CD8-positive, alpha-beta memory T cell (primary cell): Measurements from ENCODE around the gene C19orf12. TPM values are rescaled to one million over a fixed set of nuclear protein-coding genes. Genes with fewer than 3 reads are reported as not detected.

ENCODE experiments used
- CTCF ChIA-PET: fragments of 350-600 bp; sonication (Branson Sonifier 250); formaldehyde crosslinking; loops from one replicate; lab custom pipeline; 2021; ENCODE audit warnings: antibody characterized with exemption; lab: Charles Lee
- POLR2A ChIA-PET: fragments of 350-600 bp; sonication (Branson Sonifier 250); formaldehyde crosslinking; loops from one replicate; lab custom pipeline; 2021; ENCODE audit warnings: antibody characterized with exemption; lab: Charles Lee
- DNase-seq, 5 donors: peaks; one replicate each; pipeline versions ENCODE4 v3.0.0 to v3.0.0-alpha.2; 2020 to 2022; ENCODE audit warnings: mixed read lengths in 1 of 5
- H3K27ac ChIP-seq: one replicate; pipeline ENCODE4 v1.7.0; 2013; ENCODE audit warnings: low read depth, mild to moderate bottlenecking, low read length, moderate library complexity
- H3K27me3 ChIP-seq: 2 replicates; pipeline ENCODE4 v1.7.0; 2013; ENCODE audit warnings: low read length, mild to moderate bottlenecking; ENCODE audit not compliant: insufficient read depth, poor library complexity, severe bottlenecking
- H3K36me3 ChIP-seq: 2 replicates; pipeline ENCODE4 v1.7.0; 2013; ENCODE audit warnings: mild to moderate bottlenecking, low read length, moderate library complexity; ENCODE audit not compliant: insufficient read depth
- H3K4me1 ChIP-seq: 2 replicates; pipeline ENCODE4 v1.7.0; 2013; ENCODE audit warnings: mild to moderate bottlenecking, low read length, moderate library complexity; ENCODE audit not compliant: insufficient read depth
- H3K4me3 ChIP-seq: 2 replicates; pipeline ENCODE4 v1.7.0; 2013; ENCODE audit warnings: mild to moderate bottlenecking, low read length
- H3K9me3 ChIP-seq: 2 replicates; pipeline ENCODE4 v1.7.0; 2013; ENCODE audit warnings: mild to moderate bottlenecking, low read length
- H3K27ac Mint-ChIP-seq, 8 donors: one replicate each; pipeline ENCODE4 v1.8.0; 2020 to 2021; ENCODE audit warnings: mixed read lengths in 8 of 8, mild to moderate bottlenecking in 6 of 8, inconsistent platforms in 3 of 8, moderate library complexity in 3 of 8
- H3K27me3 Mint-ChIP-seq, 2 donors: one replicate each; pipeline ENCODE4 v1.8.0; 2020 to 2021; ENCODE audit warnings: mixed read lengths in 2 of 2, mild to moderate bottlenecking in 1 of 2, moderate library complexity in 1 of 2
- H3K36me3 Mint-ChIP-seq, 3 donors: one replicate each; pipeline ENCODE4 v1.8.0; 2020 to 2021; ENCODE audit warnings: mixed read lengths in 3 of 3, inconsistent platforms in 1 of 3, mild to moderate bottlenecking in 1 of 3
- H3K4me1 Mint-ChIP-seq, 3 donors: one replicate each; pipeline ENCODE4 v1.8.0; 2020 to 2021; ENCODE audit warnings: mixed read lengths in 3 of 3, inconsistent platforms in 1 of 3, mild to moderate bottlenecking in 1 of 3
- H3K4me3 Mint-ChIP-seq, 7 donors: one replicate each; pipeline ENCODE4 v1.8.0; 2020 to 2021; ENCODE audit warnings: mixed read lengths in 7 of 7, mild to moderate bottlenecking in 6 of 7, moderate library complexity in 4 of 7, inconsistent platforms in 2 of 7
- H3K9me3 Mint-ChIP-seq, 5 donors: one replicate each; pipeline ENCODE4 v1.8.0; 2020 to 2022; ENCODE audit warnings: mixed read lengths in 5 of 5, mild to moderate bottlenecking in 3 of 5, moderate library complexity in 2 of 5, inconsistent platforms in 1 of 5
- polyA plus RNA-seq: library from polyadenylated mRNA; unstranded; fragments of 300-500 nt; fragmentation: Illumina TruSeq; gene quantifications from one replicate; pipeline ENCODE4 v1.2.3, GENCODE V29; 2021
- total RNA-seq, 2 experiments: library from RNA; stranded (reverse); gene quantifications; one replicate each; pipeline ENCODE4 v1.2.3, GENCODE V29; 2021

The C19orf12 gene
- 10 to 100 TPM; 32.3 to 35.3 TPM for total RNA-seq
- 33.0 TPM for polyA plus RNA-seq

- CTCF ChIA-PET, result interaction anchor here (0.5 to 9.3 kb wide), 18 partner anchors 11 to 503 kb away, joined by 3 to 175 read pairs (median 6); partner anchors contain the start of genes PLEKHF1 and POP4
- H3K27ac ChIP-seq, result peak within 1 kb of the TSS; percentile 95
Observed at GRCh38 chr19:29714953-29715700, at the start of gene C19orf12. Gene C19orf12 (minus strand): TSS chr19:29715261. CDS start chr19:29708413, 6,848 bp downstream.

GRCh38 chr19:29764361-29764760 lies 49.3 kb upstream of the C19orf12 start:
- H3K4me1 ChIP-seq, result no peaks in the 10 kb centered on the region
- Mint-ChIP-seq H3K4me3 (no peak overlapping the region), H3K9me3 (no peaks in the 10 kb centered on the region), H3K4me1 (peaks cover 0 to 2% (median 0%) of the 10 kb centered on the region in 3 donors), H3K27ac (peak overlapping the region in 1 of 8 donors; percentile 47), H3K27me3 (peaks cover 4 to 11% of the 10 kb centered on the region in 2 donors), H3K36me3 (no peaks in the 10 kb centered on the region)
- POLR2A ChIA-PET, result no interaction called here
- no peaks in the 10 kb centered on the region for H3K36me3 ChIP-seq
- no peak overlapping the region for H3K4me3 ChIP-seq
- no peak for DNase-seq
- no peaks in the 10 kb centered on the region for H3K27me3 ChIP-seq
- H3K27ac ChIP-seq, result no peak overlapping the region
- H3K9me3 ChIP-seq, result no peaks in the 10 kb centered on the region
- CTCF ChIA-PET, result interaction anchor here (0.8 kb wide), 1 partner anchor 107 kb away, joined by 3 read pairs; no protein-coding TSS in a partner anchor

More at GRCh38 chr19:29714953-29715700, at the start of gene C19orf12:
- H3K27me3 Mint-ChIP-seq, result no peaks in the 10 kb centered on the region
- Histone ChIP-seq H3K4me1 (peaks cover 54% of the 10 kb centered on the region), H3K4me3 (peak within 1 kb of the TSS; percentile 83), H3K9me3 (no peaks in the 10 kb centered on the region), H3K27me3 (no peaks in the 10 kb centered on the region), H3K36me3 (no peaks in the 10 kb centered on the region)
- POLR2A ChIA-PET, result interaction anchor here (0.9 to 6.2 kb wide), 7 partner anchors 23 to 108 kb away, joined by 4 to 60 read pairs (median 12); partner anchors contain the start of genes PLEKHF1 and POP4
- peak; percentile 43 to 85 (median 68) for DNase-seq
- H3K9me3 Mint-ChIP-seq, result no peaks in the 10 kb centered on the region
- peak within 1 kb of the TSS; percentile 88 to 95 (median 93) for H3K4me3 Mint-ChIP-seq
- peaks cover 0 to 8% (median 0%) of the 10 kb centered on the region in 3 donors for H3K36me3 Mint-ChIP-seq
- H3K4me1 Mint-ChIP-seq, result peaks cover 54 to 61% (median 60%) of the 10 kb centered on the region in 3 donors
- peak within 1 kb of the TSS; percentile 93 to 100 (median 96) for H3K27ac Mint-ChIP-seq

- peaks cover 0 to 2% (median 0%) of the 10 kb centered on the region in 3 donors for H3K4me1 Mint-ChIP-seq
- no peaks in the 10 kb centered on the region for H3K9me3 ChIP-seq
- H3K4me3 ChIP-seq, result no peak overlapping the region
- ChIA-PET CTCF (interaction anchor here (0.8 to 7.7 kb wide), 2 partner anchors 82 to 109 kb away, joined by 3 to 112 read pairs; no protein-coding TSS in a partner anchor), POLR2A (no interaction called here)
- H3K4me1 ChIP-seq, result no peaks in the 10 kb centered on the region
- DNase-seq, result no peak
- H3K36me3 ChIP-seq, result no peaks in the 10 kb centered on the region
- no peak overlapping the region for H3K4me3 Mint-ChIP-seq
- no peaks in the 10 kb centered on the region for H3K27me3 ChIP-seq
- H3K27ac ChIP-seq, result no peak overlapping the region
- peaks cover 4 to 11% of the 10 kb centered on the region in 2 donors for H3K27me3 Mint-ChIP-seq
- H3K36me3 Mint-ChIP-seq, result no peaks in the 10 kb centered on the region
- H3K9me3 Mint-ChIP-seq, result no peaks in the 10 kb centered on the region
- peak overlapping the region in 1 of 8 donors; percentile 15 for H3K27ac Mint-ChIP-seq
Observed at GRCh38 chr19:29763196-29763595, 48.1 kb upstream of the C19orf12 start.

- H3K27ac ChIP-seq, result no peak overlapping the region
- ChIA-PET POLR2A (interaction anchor here (0.6 kb wide), 1 partner anchor 110 kb away, joined by 3 read pairs; no protein-coding TSS in a partner anchor), CTCF (interaction anchor here (1.1 to 7.7 kb wide), 6 partner anchors 9 to 110 kb away, joined by 3 to 112 read pairs (median 5); no protein-coding TSS in a partner anchor)
- peaks cover 3 to 4% of the 10 kb centered on the region in 2 donors for H3K27me3 Mint-ChIP-seq
- H3K4me3 ChIP-seq, result no peak overlapping the region
- no peaks in the 10 kb centered on the region for H3K36me3 Mint-ChIP-seq
- peaks cover 0 to 2% (median 0%) of the 10 kb centered on the region in 3 donors for H3K4me1 Mint-ChIP-seq
- no peaks in the 10 kb centered on the region for H3K4me1 ChIP-seq
- H3K4me3 Mint-ChIP-seq, result no peak overlapping the region
- H3K9me3 Mint-ChIP-seq, result no peaks in the 10 kb centered on the region
- H3K36me3 ChIP-seq, result no peaks in the 10 kb centered on the region
- H3K27ac Mint-ChIP-seq, result no peak overlapping the region
- no peaks in the 10 kb centered on the region for H3K27me3 ChIP-seq
- no peaks in the 10 kb centered on the region for H3K9me3 ChIP-seq
- DNase-seq, result no peak
Observed at GRCh38 chr19:29761575-29762232, 46.6 kb upstream of the C19orf12 start.

- ChIA-PET CTCF (interaction anchor here (1.0 to 7.7 kb wide), 10 partner anchors 10 to 111 kb away, joined by 3 to 112 read pairs (median 4); no protein-coding TSS in a partner anchor), POLR2A (interaction anchor here (0.6 kb wide), 1 partner anchor 111 kb away, joined by 3 read pairs; no protein-coding TSS in a partner anchor)
- Histone ChIP-seq H3K27ac (no peak overlapping the region), H3K36me3 (no peaks in the 10 kb centered on the region), H3K9me3 (no peaks in the 10 kb centered on the region), H3K4me3 (no peak overlapping the region), H3K4me1 (no peaks in the 10 kb centered on the region), H3K27me3 (no peaks in the 10 kb centered on the region)
- H3K36me3 Mint-ChIP-seq, result no peaks in the 10 kb centered on the region
- peaks cover 3 to 4% of the 10 kb centered on the region in 2 donors for H3K27me3 Mint-ChIP-seq
- H3K4me1 Mint-ChIP-seq, result peaks cover 0 to 2% (median 0%) of the 10 kb centered on the region in 3 donors
- no peak for DNase-seq
- peak overlapping the region in 1 of 7 donors; percentile 74 for H3K4me3 Mint-ChIP-seq
- H3K9me3 Mint-ChIP-seq, result no peaks in the 10 kb centered on the region
- no peak overlapping the region for H3K27ac Mint-ChIP-seq
Observed at GRCh38 chr19:29760752-29761502, 45.9 kb upstream of the C19orf12 start.

- no peaks in the 10 kb centered on the region for H3K4me1 ChIP-seq
- DNase-seq, result no peak
- H3K27me3 ChIP-seq, result no peaks in the 10 kb centered on the region
- Mint-ChIP-seq H3K4me3 (no peak overlapping the region), H3K36me3 (no peaks in the 10 kb centered on the region), H3K27me3 (peaks cover 3 to 4% of the 10 kb centered on the region in 2 donors), H3K27ac (peak overlapping the region in 1 of 8 donors; percentile 24), H3K9me3 (no peaks in the 10 kb centered on the region), H3K4me1 (peaks cover 0 to 2% (median 0%) of the 10 kb centered on the region in 3 donors)
- POLR2A ChIA-PET, result no interaction called here
- H3K36me3 ChIP-seq, result no peaks in the 10 kb centered on the region
- H3K27ac ChIP-seq, result no peak overlapping the region
- CTCF ChIA-PET, result interaction anchor here (0.5 to 7.7 kb wide), 28 partner anchors 11 to 172 kb away, joined by 3 to 112 read pairs (median 4); partner anchors contain the start of gene C19orf12
- no peak overlapping the region for H3K4me3 ChIP-seq
- H3K9me3 ChIP-seq, result no peaks in the 10 kb centered on the region
Observed at GRCh38 chr19:29759359-29759758, 44.3 kb upstream of the C19orf12 start.

- ChIA-PET POLR2A (no interaction called here), CTCF (interaction anchor here (1.1 to 7.7 kb wide), 11 partner anchors 12 to 155 kb away, joined by 3 to 112 read pairs (median 5); no protein-coding TSS in a partner anchor)
- H3K27me3 ChIP-seq, result no peaks in the 10 kb centered on the region
- H3K4me3 ChIP-seq, result no peak overlapping the region
- no peak overlapping the region for H3K27ac ChIP-seq
- H3K36me3 ChIP-seq, result no peaks in the 10 kb centered on the region
- H3K36me3 Mint-ChIP-seq, result no peaks in the 10 kb centered on the region
- no peak for DNase-seq
- H3K9me3 ChIP-seq, result no peaks in the 10 kb centered on the region
- H3K4me1 ChIP-seq, result no peaks in the 10 kb centered on the region
- peaks cover 0 to 2% (median 0%) of the 10 kb centered on the region in 3 donors for H3K4me1 Mint-ChIP-seq
- H3K4me3 Mint-ChIP-seq, result no peak overlapping the region
- H3K27me3 Mint-ChIP-seq, result peaks cover 0 to 4% of the 10 kb centered on the region in 2 donors
- H3K27ac Mint-ChIP-seq, result no peak overlapping the region
- H3K9me3 Mint-ChIP-seq, result no peaks in the 10 kb centered on the region
Observed at GRCh38 chr19:29758863-29759262, 43.8 kb upstream of the C19orf12 start.
